HCT116 (cell line): ENCODE measurements around the gene MME. TPM values are rescaled to one million over a fixed set of nuclear protein-coding genes. Genes with fewer than 3 reads are reported as not detected.

Source experiments
- ATAC-seq: fragments of 200-7000 bp; cut with Tn5 transposase; 2 replicates; pipeline ENCODE4 v1.9.1; 2020; ENCODE audit warnings: mild to moderate bottlenecking, moderate library complexity
- BruUV-seq: library from RNA; stranded (reverse); fragments of 400-500 nt; replicated peaks from 2 replicates; lab custom pipeline; 2021; lab: Mats Ljungman, UMichigan
- CTCF ChIA-PET: fragments of 300-600 bp; sonication (Branson Sonifier 250); formaldehyde crosslinking; loops from one replicate; lab custom pipeline; 2021; ENCODE audit warnings: antibody characterized with exemption; lab: Charles Lee
- POLR2A ChIA-PET: fragments of 300-600, 350-600 bp; sonication (Branson Sonifier 250); formaldehyde crosslinking; loops from one replicate; lab custom pipeline; 2021; ENCODE audit warnings: antibody characterized with exemption; lab: Charles Lee
- RAD21 ChIA-PET, 2 experiments: fragments of 300-600 bp; sonication (Branson Sonifier 250); formaldehyde crosslinking; loops; one replicate each; lab custom pipeline; 2023; ENCODE audit warnings: low total read pairs in 2 of 2; ENCODE audit not compliant: uncharacterized antibody in 2 of 2, unreplicated experiment in 2 of 2, low non-redundant PET in 1 of 2; lab: Charles Lee
- DNase-seq: peaks from one replicate; pipeline ENCODE4 v3.0.0-alpha.2; 2010; ENCODE audit warnings: low read depth, low spot score
- H2AFZ ChIP-seq: fragments of 200-600 bp; shearing (Covaris generic), sonication (generic); 2 replicates; pipeline ENCODE4 v1.6.1; 2017; ENCODE audit warnings: low read depth, mixed run types, mixed read lengths, antibody characterized with exemption, low read length; ENCODE audit not compliant: poor library complexity, severe bottlenecking
- H3K27ac ChIP-seq: 2 replicates; pipeline ENCODE4 v1.5.1; 2012; ENCODE audit warnings: low read depth, low read length
- H3K27me3 ChIP-seq: fragments of 200-600 bp; sonication (generic); 2 replicates; pipeline ENCODE4 v1.6.1; 2016; ENCODE audit warnings: mixed run types, low read length, mixed read lengths; ENCODE audit not compliant: insufficient read depth
- H3K36me3 ChIP-seq, 2 experiments: fragments of 200-500 bp in 1 of 2; fragments of 200-600 bp in 1 of 2; sonication (Bioruptor generic) in 1 of 2; sonication (generic) in 1 of 2; 2 replicates each; pipeline versions ENCODE4 v1.5.1 to v1.6.1; 2014 to 2016; ENCODE audit warnings: low read length in 2 of 2, inconsistent platforms in 1 of 2, mixed read lengths in 1 of 2, mixed run types in 1 of 2; ENCODE audit not compliant: insufficient read depth in 2 of 2, control insufficient read depth in 1 of 2
- H3K4me1 ChIP-seq, 2 experiments: fragments of 200-600 bp in 1 of 2; sonication (generic) in 1 of 2; 2 replicates each; pipeline versions ENCODE4 v1.5.1 to v1.6.1; 2012 to 2017; ENCODE audit warnings: low read length in 2 of 2, inconsistent platforms in 1 of 2, mild to moderate bottlenecking in 1 of 2, mixed read lengths in 1 of 2, mixed run types in 1 of 2, moderate library complexity in 1 of 2; ENCODE audit not compliant: insufficient read depth in 2 of 2, control insufficient read depth in 1 of 2
- H3K4me2 ChIP-seq: fragments of 200-600 bp; sonication (generic); 2 replicates; pipeline ENCODE4 v1.6.1; 2017; ENCODE audit warnings: mixed run types, low read length, mixed read lengths
- H3K4me3 ChIP-seq, 2 experiments: fragments of 200-600 bp in 1 of 2; sonication (generic) in 1 of 2; replicated peaks in 1 of 2; 2 replicates each; pipeline ENCODE4 v1.5.1; 2011 to 2016; ENCODE audit warnings: low read length in 2 of 2, control low read depth in 1 of 2, low read depth in 1 of 2, mild to moderate bottlenecking in 1 of 2, mixed read lengths in 1 of 2, mixed run types in 1 of 2
- H3K79me2 ChIP-seq: fragments of 200-600 bp; sonication (generic); 2 replicates; pipeline ENCODE4 v1.6.1; 2017; ENCODE audit warnings: mild to moderate bottlenecking, mixed run types, low read length, moderate library complexity, mixed read lengths; ENCODE audit not compliant: insufficient read depth
- H3K9ac ChIP-seq: fragments of 200-600 bp; sonication (generic); 2 replicates; pipeline ENCODE4 v1.6.1; 2016; ENCODE audit warnings: low read length, mixed read lengths
- H3K9me2 ChIP-seq: fragments of 200-600 bp; sonication (generic), shearing (Covaris generic); 2 replicates; pipeline ENCODE4 v1.6.1; 2017; ENCODE audit warnings: mixed run types, mild to moderate bottlenecking, moderate library complexity; ENCODE audit not compliant: insufficient read depth
- H3K9me3 ChIP-seq, 2 experiments: fragments of 200-500 bp in 1 of 2; fragments of 200-600 bp in 1 of 2; sonication (Bioruptor generic) in 1 of 2; sonication (generic) in 1 of 2; 2 replicates each; pipeline ENCODE4 v1.6.1; 2014 to 2017; ENCODE audit warnings: low read length in 2 of 2, mixed read lengths in 2 of 2, inconsistent platforms in 1 of 2, low read depth in 1 of 2, mild to moderate bottlenecking in 1 of 2, mixed run types in 1 of 2, moderate library complexity in 1 of 2; ENCODE audit not compliant: control insufficient read depth in 1 of 2, insufficient read depth in 1 of 2
- H4K20me1 ChIP-seq: fragments of 200-600 bp; sonication (generic), shearing (Covaris generic); 2 replicates; pipeline ENCODE4 v1.6.1; 2017; ENCODE audit warnings: mixed run types, mild to moderate bottlenecking, moderate library complexity; ENCODE audit not compliant: insufficient read depth
- ATF3 ChIP-seq: IDR thresholded peaks from 2 replicates; pipeline ENCODE4 v1.6.1; 2012
- CBX3 ChIP-seq: IDR thresholded peaks from 2 replicates; pipeline ENCODE4 v1.6.1; 2012; ENCODE audit warnings: low read depth
- CEBPB ChIP-seq: IDR thresholded peaks from 2 replicates; pipeline ENCODE4 v1.6.1; 2012; ENCODE audit warnings: low read depth
- CTCF ChIP-seq, 3 experiments: fragments of 200-600 bp in 1 of 3; sonication (generic) in 1 of 3; IDR thresholded peaks in 2 of 3; conservative IDR thresholded peaks in 1 of 3; 2 replicates each; pipeline ENCODE4 v1.5.1; 2012 to 2017; ENCODE audit warnings: low read depth in 2 of 3, low read length in 2 of 3, antibody characterized with exemption in 1 of 3, borderline replicate concordance in 1 of 3, control low read depth in 1 of 3, mild to moderate bottlenecking in 1 of 3, mixed read lengths in 1 of 3, mixed run types in 1 of 3, moderate library complexity in 1 of 3; ENCODE audit not compliant: insufficient read depth in 1 of 3
- EGR1 ChIP-seq: IDR thresholded peaks from 2 replicates; pipeline ENCODE4 v1.6.1; 2012; ENCODE audit warnings: low read depth
- ELF1 ChIP-seq: IDR thresholded peaks from 2 replicates; pipeline ENCODE4 v1.6.1; 2012; ENCODE audit warnings: low read depth, borderline replicate concordance
- EZH2 ChIP-seq: fragments of 200-600 bp; sonication (generic); IDR thresholded peaks from 2 replicates; pipeline ENCODE4 v1.6.1; 2017; ENCODE audit warnings: antibody characterized with exemption, mixed run types
- FOSL1 ChIP-seq: IDR thresholded peaks from 2 replicates; pipeline ENCODE4 v1.6.1; 2012; ENCODE audit warnings: low read depth
- JUND ChIP-seq: IDR thresholded peaks from 2 replicates; pipeline ENCODE4 v1.6.1; 2012
- MAX ChIP-seq: IDR thresholded peaks from 2 replicates; pipeline ENCODE4 v1.6.1; 2012
- POLR2A ChIP-seq: IDR thresholded peaks from 2 replicates; pipeline ENCODE4 v1.7.0; 2011; ENCODE audit warnings: borderline replicate concordance; ENCODE audit not compliant: insufficient read depth, insufficient read length; ENCODE audit errors: extremely low read depth
- POLR2AphosphoS5 ChIP-seq: IDR thresholded peaks from 2 replicates; pipeline ENCODE4 v1.6.1; 2011; ENCODE audit warnings: mild to moderate bottlenecking, low read depth, low read length, moderate library complexity
- RAD21 ChIP-seq: IDR thresholded peaks from 2 replicates; pipeline ENCODE4 v1.6.1; 2012; ENCODE audit warnings: low read depth, mild to moderate bottlenecking
- REST ChIP-seq: IDR thresholded peaks from 2 replicates; pipeline ENCODE4 v1.6.1; 2012; ENCODE audit warnings: low read depth
- SP1 ChIP-seq: IDR thresholded peaks from 2 replicates; pipeline ENCODE4 v1.6.1; 2012; ENCODE audit warnings: low read depth
- SRF ChIP-seq: IDR thresholded peaks from 2 replicates; pipeline ENCODE4 v1.6.1; 2012; ENCODE audit warnings: low read depth
- TCF7L2 ChIP-seq: IDR thresholded peaks from 2 replicates; pipeline ENCODE4 v1.7.0; 2011; ENCODE audit warnings: borderline replicate concordance, inconsistent platforms; ENCODE audit not compliant: insufficient read depth, insufficient read length; ENCODE audit errors: extremely low read depth
- ZBTB33 ChIP-seq: IDR thresholded peaks from 2 replicates; pipeline ENCODE4 v1.6.1; 2011; ENCODE audit warnings: mild to moderate bottlenecking, low read length, moderate library complexity; ENCODE audit not compliant: insufficient replicate concordance; ENCODE audit errors: extremely low read depth
- ZFX ChIP-seq: fragments of 450-650 bp; IDR thresholded peaks from 2 replicates; pipeline ENCODE4 v1.6.1; 2017
- intact Hi-C: fragments of 100-400 bp; cut with micrococcal nuclease; formaldehyde crosslinking; loops from 2 replicates; pipeline ENCODE4 v1.10.0; 2022
- total RNA-seq: library from RNA; stranded (reverse); gene quantifications from one replicate; pipeline ENCODE4 v1.2.1, GENCODE V29; 2021; ENCODE audit not compliant: unreplicated experiment

The MME gene
- total RNA-seq, 1 experiment from 2014 or later: 0.34 TPM

GRCh38 chr3:155079468-155079745, 712 bp upstream of the MME start:
- TF ChIP-seq FOSL1: no peak
- no peak for TF ChIP-seq TCF7L2
- TF ChIP-seq CTCF (IDR thresholded peaks at IDR 0.05 in 2 of 3, conservative IDR thresholded peaks at IDR 0.05 in 1 of 3; ENCODE audit: borderline replicate concordance in 1 of 3, insufficient read depth in 1 of 3, low read depth in 2 of 3, low read length in 2 of 3): no peak
- TF ChIP-seq EGR1: no peak
- TF ChIP-seq ELF1: no peak
- TF ChIP-seq SP1: no peak
- TF ChIP-seq RAD21: no peak
- TF ChIP-seq JUND: no peak
- TF ChIP-seq CEBPB: no peak
- no peak for TF ChIP-seq POLR2AphosphoS5
- TF ChIP-seq ZFX: no peak
- no peak for TF ChIP-seq REST
- no peak for TF ChIP-seq EZH2
- TF ChIP-seq MAX: no peak
- TF ChIP-seq ATF3: no peak
- no peak for TF ChIP-seq ZBTB33
- no peak for TF ChIP-seq POLR2A
- no peak for TF ChIP-seq SRF
- no peak for TF ChIP-seq CBX3
- no peaks in the 10 kb centered on the region for H3K79me2 ChIP-seq
- H4K20me1 ChIP-seq: no peaks in the 10 kb centered on the region
- no peaks in the 10 kb centered on the region for H3K9me2 ChIP-seq
- no peaks in the 10 kb centered on the region for H3K4me1 ChIP-seq
- ChIA-PET RAD21 (no interaction called here), POLR2A (no interaction called here), CTCF (no interaction called here)
- ATAC-seq: no peak
- no peaks in the 10 kb centered on the region for H3K36me3 ChIP-seq
- no peak overlapping the region for H3K4me3 ChIP-seq
- H2AFZ ChIP-seq: no peak overlapping the region
- no peak overlapping the region for H3K27ac ChIP-seq
- intact Hi-C loops: no loop called here
- H3K4me2 ChIP-seq: no peak overlapping the region
- DNase-seq: no peak
- H3K27me3 ChIP-seq: no peaks in the 10 kb centered on the region
- H3K9me3 ChIP-seq: no peaks in the 10 kb centered on the region
- BruUV-seq: no TSS peak
- H3K9ac ChIP-seq: no peak overlapping the region
